Urothelium cell line (cell line): Measurements from ENCODE around the gene CARMIL1.

ENCODE experiments used
- DNase-seq: peaks from one replicate; pipeline ENCODE4 v3.0.0; 2011; ENCODE audit warnings: low spot score, mixed read lengths
- FAIRE-seq: peaks from 2 replicates; lab custom pipeline; 2011; peaks lifted over from hg19 to GRCh38; lab: Jason Lieb, UNC

The CARMIL1 gene

GRCh38 chr6:25599516-25600085 lies 320.4 kb downstream of the CARMIL1 start:
- DNase-seq, result no peak
- no peak for FAIRE-seq

- FAIRE-seq (no peak), DNase-seq (peak; percentile 12)
Measured at GRCh38 chr6:25601800-25602673, 322.9 kb downstream of the CARMIL1 start.

GRCh38 chr6:25602674-25602982 lies 323.5 kb downstream of the CARMIL1 start:
- FAIRE-seq (no peak), DNase-seq (no peak)

- FAIRE-seq, result no peak
- no peak for DNase-seq
Measured at GRCh38 chr6:25603251-25603650, 324.1 kb downstream of the CARMIL1 start.

GRCh38 chr6:25606151-25606550 lies 327.0 kb downstream of the CARMIL1 start:
- FAIRE-seq (no peak), DNase-seq (no peak)

GRCh38 chr6:25608558-25609174 lies 329.5 kb downstream of the CARMIL1 start:
- DNase-seq (no peak), FAIRE-seq (no peak)

GRCh38 chr6:25612666-25613065 lies 333.5 kb downstream of the CARMIL1 start:
- DNase-seq (no peak), FAIRE-seq (no peak)

- DNase-seq (no peak), FAIRE-seq (no peak)
Measured at GRCh38 chr6:25613415-25613814, 334.2 kb downstream of the CARMIL1 start.

- DNase-seq (no peak), FAIRE-seq (no peak)
Measured at GRCh38 chr6:25614052-25614451, 334.9 kb downstream of the CARMIL1 start.

GRCh38 chr6:25615471-25615870 lies 336.3 kb downstream of the CARMIL1 start:
- FAIRE-seq, result no peak
- no peak for DNase-seq

GRCh38 chr6:25617997-25618396 lies 338.8 kb downstream of the CARMIL1 start:
- DNase-seq, result no peak
- no peak for FAIRE-seq

- DNase-seq (no peak), FAIRE-seq (no peak)
Measured at GRCh38 chr6:25619217-25619616, 340.0 kb downstream of the CARMIL1 start.

- no peak for DNase-seq
- no peak for FAIRE-seq
Measured at GRCh38 chr6:25620391-25620790, 341.2 kb downstream of the CARMIL1 start.

GRCh38 chr6:25623065-25623464 lies 343.9 kb downstream of the CARMIL1 start:
- FAIRE-seq (no peak), DNase-seq (no peak)

GRCh38 chr6:25623879-25624278 lies 344.7 kb downstream of the CARMIL1 start:
- FAIRE-seq (no peak), DNase-seq (no peak)

GRCh38 chr6:25627001-25627400 lies 347.8 kb downstream of the CARMIL1 start:
- FAIRE-seq, result no peak
- DNase-seq, result no peak

GRCh38 chr6:25628471-25629197 lies 349.5 kb downstream of the CARMIL1 start:
- no peak for FAIRE-seq
- no peak for DNase-seq

- FAIRE-seq, result no peak
Measured at GRCh38 chr6:25629198-25629576, 350.0 kb downstream of the CARMIL1 start.

GRCh38 chr6:25630508-25631278 lies 351.5 kb downstream of the CARMIL1 start:
- DNase-seq (no peak), FAIRE-seq (no peak)

More at GRCh38 chr6:25629198-25629576, 350.0 kb downstream of the CARMIL1 start:
- no peak for DNase-seq

GRCh38 chr6:25635886-25636317 lies 356.7 kb downstream of the CARMIL1 start:
- DNase-seq, result no peak
- FAIRE-seq, result no peak

- DNase-seq (no peak), FAIRE-seq (no peak)
Measured at GRCh38 chr6:25637211-25637610, 358.0 kb downstream of the CARMIL1 start.
